IMR-90 (cell line): ENCODE data around the gene STAG1.

Experiments used
- BHLHE40 ChIP-seq: fragments of 150-350 bp; IDR thresholded peaks from 2 replicates; pipeline ENCODE4 v1.6.1; 2016; ENCODE audit warnings: mild to moderate bottlenecking, low read depth, low read length
- CEBPB ChIP-seq: IDR thresholded peaks from 2 replicates; pipeline ENCODE4 v1.6.1; 2012; ENCODE audit warnings: low read depth, low read length, improper control_type of control experiment
- CHD1 ChIP-seq: IDR thresholded peaks from 2 replicates; pipeline ENCODE4 v1.6.1; 2012; ENCODE audit warnings: low read depth, low read length, improper control_type of control experiment
- MAFK ChIP-seq: IDR thresholded peaks from 2 replicates; pipeline ENCODE4 v1.6.1; 2012; ENCODE audit warnings: low read depth, low read length, improper control_type of control experiment
- MAZ ChIP-seq: IDR thresholded peaks from 2 replicates; pipeline ENCODE4 v1.6.1; 2012; ENCODE audit warnings: low read depth, mild to moderate bottlenecking, low read length, improper control_type of control experiment, moderate library complexity, borderline replicate concordance
- MXI1 ChIP-seq: IDR thresholded peaks from 2 replicates; pipeline ENCODE4 v1.6.1; 2012; ENCODE audit warnings: low read depth, mild to moderate bottlenecking, low read length, moderate library complexity, borderline replicate concordance
- POLR2A ChIP-seq: IDR thresholded peaks from 2 replicates; pipeline ENCODE4 v1.6.1; 2012; ENCODE audit warnings: mild to moderate bottlenecking, low read depth, low read length
- RAD21 ChIP-seq: IDR thresholded peaks from 2 replicates; pipeline ENCODE4 v1.6.1; 2012; ENCODE audit warnings: low read length, improper control_type of control experiment
- RCOR1 ChIP-seq: IDR thresholded peaks from 2 replicates; pipeline ENCODE4 v1.6.1; 2012; ENCODE audit warnings: mild to moderate bottlenecking, low read length, improper control_type of control experiment; ENCODE audit not compliant: insufficient replicate concordance
- RFX5 ChIP-seq: IDR thresholded peaks from 2 replicates; pipeline ENCODE4 v1.8.0; 2012; ENCODE audit warnings: low read depth, mild to moderate bottlenecking, low read length, moderate library complexity
- SMC3 ChIP-seq: fragments of 150-350 bp; IDR thresholded peaks from 2 replicates; pipeline ENCODE4 v1.6.1; 2016; ENCODE audit warnings: low read depth, mild to moderate bottlenecking, antibody characterized with exemption, low read length, moderate library complexity
- TF ChIP-seq, protein P1 (sequence below): conservative IDR thresholded peaks from 2 replicates; pipeline ENCODE4 v1.5.1; 2012; ENCODE audit warnings: mild to moderate bottlenecking, low read depth, low read length, improper control_type of control experiment
- TF ChIP-seq, protein P2 (sequence below): fragments of 150-350 bp; IDR thresholded peaks from 2 replicates; pipeline ENCODE4 v1.6.1; 2017; ENCODE audit warnings: mild to moderate bottlenecking, antibody characterized with exemption, low read length, low read depth
- TF ChIP-seq, protein P3 (sequence below): fragments of 150-350 bp; IDR thresholded peaks from 2 replicates; pipeline ENCODE4 v1.6.1; 2016; ENCODE audit warnings: low read depth, mild to moderate bottlenecking, low read length, moderate library complexity, borderline replicate concordance

DNA sequence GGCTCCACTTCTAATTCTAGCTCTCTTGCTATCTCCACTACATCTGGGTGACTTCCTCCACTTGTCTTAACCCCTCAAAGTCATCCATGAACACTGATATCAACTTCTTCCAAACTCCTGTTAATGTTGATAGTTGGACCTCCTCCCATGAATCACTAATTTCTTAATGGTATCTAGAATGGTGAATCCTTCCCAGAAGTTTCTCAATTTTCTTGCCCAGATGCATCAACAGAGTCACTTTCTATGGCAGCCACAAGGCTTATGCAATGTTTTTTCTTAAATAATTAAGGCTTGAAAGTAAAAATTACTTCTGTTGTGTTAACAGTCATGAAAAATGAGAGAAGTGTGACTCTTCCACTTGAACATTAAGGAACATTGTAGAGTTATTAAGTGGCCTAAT lies 337.7 kb downstream of the STAG1 start:
- TF ChIP-seq, protein P1, sequence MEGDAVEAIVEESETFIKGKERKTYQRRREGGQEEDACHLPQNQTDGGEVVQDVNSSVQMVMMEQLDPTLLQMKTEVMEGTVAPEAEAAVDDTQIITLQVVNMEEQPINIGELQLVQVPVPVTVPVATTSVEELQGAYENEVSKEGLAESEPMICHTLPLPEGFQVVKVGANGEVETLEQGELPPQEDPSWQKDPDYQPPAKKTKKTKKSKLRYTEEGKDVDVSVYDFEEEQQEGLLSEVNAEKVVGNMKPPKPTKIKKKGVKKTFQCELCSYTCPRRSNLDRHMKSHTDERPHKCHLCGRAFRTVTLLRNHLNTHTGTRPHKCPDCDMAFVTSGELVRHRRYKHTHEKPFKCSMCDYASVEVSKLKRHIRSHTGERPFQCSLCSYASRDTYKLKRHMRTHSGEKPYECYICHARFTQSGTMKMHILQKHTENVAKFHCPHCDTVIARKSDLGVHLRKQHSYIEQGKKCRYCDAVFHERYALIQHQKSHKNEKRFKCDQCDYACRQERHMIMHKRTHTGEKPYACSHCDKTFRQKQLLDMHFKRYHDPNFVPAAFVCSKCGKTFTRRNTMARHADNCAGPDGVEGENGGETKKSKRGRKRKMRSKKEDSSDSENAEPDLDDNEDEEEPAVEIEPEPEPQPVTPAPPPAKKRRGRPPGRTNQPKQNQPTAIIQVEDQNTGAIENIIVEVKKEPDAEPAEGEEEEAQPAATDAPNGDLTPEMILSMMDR = no peak
- no peak for TF ChIP-seq CHD1
- no peak for TF ChIP-seq BHLHE40
- no peak for TF ChIP-seq POLR2A
- no peak for TF ChIP-seq RCOR1
- no peak for TF ChIP-seq SMC3
- no peak for TF ChIP-seq RAD21
- TF ChIP-seq CEBPB = no peak
- no peak for TF ChIP-seq RFX5
- TF ChIP-seq MAFK = no peak
- TF ChIP-seq, protein P2, sequence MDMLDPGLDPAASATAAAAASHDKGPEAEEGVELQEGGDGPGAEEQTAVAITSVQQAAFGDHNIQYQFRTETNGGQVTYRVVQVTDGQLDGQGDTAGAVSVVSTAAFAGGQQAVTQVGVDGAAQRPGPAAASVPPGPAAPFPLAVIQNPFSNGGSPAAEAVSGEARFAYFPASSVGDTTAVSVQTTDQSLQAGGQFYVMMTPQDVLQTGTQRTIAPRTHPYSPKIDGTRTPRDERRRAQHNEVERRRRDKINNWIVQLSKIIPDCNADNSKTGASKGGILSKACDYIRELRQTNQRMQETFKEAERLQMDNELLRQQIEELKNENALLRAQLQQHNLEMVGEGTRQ = no peak
- no peak for TF ChIP-seq MXI1
- TF ChIP-seq, protein P3, sequence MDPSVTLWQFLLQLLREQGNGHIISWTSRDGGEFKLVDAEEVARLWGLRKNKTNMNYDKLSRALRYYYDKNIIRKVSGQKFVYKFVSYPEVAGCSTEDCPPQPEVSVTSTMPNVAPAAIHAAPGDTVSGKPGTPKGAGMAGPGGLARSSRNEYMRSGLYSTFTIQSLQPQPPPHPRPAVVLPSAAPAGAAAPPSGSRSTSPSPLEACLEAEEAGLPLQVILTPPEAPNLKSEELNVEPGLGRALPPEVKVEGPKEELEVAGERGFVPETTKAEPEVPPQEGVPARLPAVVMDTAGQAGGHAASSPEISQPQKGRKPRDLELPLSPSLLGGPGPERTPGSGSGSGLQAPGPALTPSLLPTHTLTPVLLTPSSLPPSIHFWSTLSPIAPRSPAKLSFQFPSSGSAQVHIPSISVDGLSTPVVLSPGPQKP = no peak
- TF ChIP-seq MAZ = no peak
